Measurements from ENCODE around the gene ACAP3. TPM values are rescaled to one million over a fixed set of nuclear protein-coding genes. Genes with fewer than 3 reads are reported as not detected.

The ACAP3 gene
- total RNA-seq, 1 experiment from 2014 or later, result 28.1 TPM

DNA sequence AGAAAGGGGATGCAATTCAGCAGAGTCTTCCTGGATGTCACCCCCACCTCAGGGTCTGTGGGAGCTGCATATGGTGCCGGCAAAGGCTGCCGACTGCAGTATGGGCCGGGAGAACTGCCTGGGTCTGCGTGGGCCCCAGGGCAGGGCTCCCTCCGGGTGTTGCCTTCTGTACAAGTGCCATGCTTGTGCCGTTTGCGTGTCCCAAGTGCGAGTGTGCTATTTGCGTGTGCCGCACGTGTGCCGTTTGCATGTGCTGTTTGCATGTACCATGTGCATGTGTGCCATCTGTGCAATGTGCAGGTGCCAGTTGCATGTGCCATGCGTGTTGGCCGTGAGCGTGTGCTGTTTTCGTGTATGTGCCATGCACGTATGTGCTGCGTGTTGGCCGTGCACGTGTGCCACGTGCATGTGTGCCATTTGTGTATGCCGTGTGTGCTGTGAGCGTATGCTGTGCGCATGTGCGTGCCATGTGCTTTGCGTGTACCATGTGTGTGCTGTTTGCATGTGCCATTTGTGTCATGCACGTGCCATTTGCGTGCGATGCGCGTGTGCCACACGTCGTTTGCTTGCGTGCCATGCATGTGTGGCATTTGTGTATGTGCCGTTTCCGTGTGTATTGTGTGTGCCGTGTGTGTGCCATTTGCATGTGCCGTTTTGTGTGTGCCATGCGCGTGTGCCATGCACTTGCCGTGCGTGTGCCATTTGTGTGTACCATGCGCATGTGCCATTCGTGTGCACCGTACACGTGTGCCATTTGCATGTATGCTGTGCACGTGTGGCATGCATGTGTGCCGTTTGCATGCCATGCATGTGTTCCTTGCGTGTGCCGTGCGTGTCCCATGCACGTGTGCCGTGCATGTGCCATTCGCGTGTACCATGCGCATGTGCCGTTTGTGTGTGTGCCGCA lies 21.8 kb upstream of the ACAP3 start:
- Histone ChIP-seq H3K79me2 (ENCODE audit: low read length) (peaks cover 35% of the 10 kb centered on the region), H3K4me2 (ENCODE audit: low read depth, low read length, poor library complexity, severe bottlenecking) (peak overlapping the region; percentile 95), H3K27me3 (ENCODE audit: low read length) (no peaks in the 10 kb centered on the region), H3K4me3 (ENCODE audit: low read length) (peak overlapping the region; percentile 80; the same call in 1 of the 2 replicates), H3K4me1 (ENCODE audit: low read length) (peaks cover 75% of the 10 kb centered on the region), H3K36me3 (ENCODE audit: insufficient read depth, low read length) (no peaks in the 10 kb centered on the region; the same call in 1 of the 2 replicates), H4K20me1 (ENCODE audit: insufficient read depth, low read depth, low read length) (peaks cover 7% of the 10 kb centered on the region; the same call in 1 of the 2 replicates), H3K27ac (ENCODE audit: low read length) (peak overlapping the region; percentile 99), H3K9me2 (replicated peaks; ENCODE audit: insufficient read depth, low read length) (no peaks in the 10 kb centered on the region), H2AFZ (ENCODE audit: low read length) (no peak overlapping the region), H3K9ac (ENCODE audit: low read length) (peak overlapping the region; percentile 98), H3K9me3 (ENCODE audit: low read length) (no peaks in the 10 kb centered on the region)
- peak; percentile 73 for DNase-seq

GRCh38 chr1:1328254-1328653 lies 20.5 kb upstream of the ACAP3 start:
- Histone ChIP-seq H3K36me3 (ENCODE audit: insufficient read depth, low read length) (no peaks in the 10 kb centered on the region), H3K27me3 (ENCODE audit: low read length) (no peaks in the 10 kb centered on the region), H3K79me2 (ENCODE audit: low read length) (peaks cover 44% of the 10 kb centered on the region), H3K27ac (ENCODE audit: low read length) (peak overlapping the region; percentile 99), H2AFZ (ENCODE audit: low read length) (no peak overlapping the region), H4K20me1 (ENCODE audit: insufficient read depth, low read depth, low read length) (peaks cover 11% of the 10 kb centered on the region), H3K4me1 (ENCODE audit: low read length) (peaks cover 76% of the 10 kb centered on the region), H3K9me2 (replicated peaks; ENCODE audit: insufficient read depth, low read length) (no peaks in the 10 kb centered on the region), H3K4me3 (ENCODE audit: low read length) (peak overlapping the region; percentile 80), H3K4me2 (ENCODE audit: low read depth, low read length, poor library complexity, severe bottlenecking) (peak overlapping the region; percentile 95), H3K9me3 (ENCODE audit: low read length) (no peaks in the 10 kb centered on the region), H3K9ac (ENCODE audit: low read length) (peak overlapping the region; percentile 98)
- DNase-seq, result peak; percentile 83

GRCh38 chr1:1327291-1327690 lies 19.6 kb upstream of the ACAP3 start:
- H3K27me3 ChIP-seq (ENCODE audit: low read length), result no peaks in the 10 kb centered on the region

DNA sequence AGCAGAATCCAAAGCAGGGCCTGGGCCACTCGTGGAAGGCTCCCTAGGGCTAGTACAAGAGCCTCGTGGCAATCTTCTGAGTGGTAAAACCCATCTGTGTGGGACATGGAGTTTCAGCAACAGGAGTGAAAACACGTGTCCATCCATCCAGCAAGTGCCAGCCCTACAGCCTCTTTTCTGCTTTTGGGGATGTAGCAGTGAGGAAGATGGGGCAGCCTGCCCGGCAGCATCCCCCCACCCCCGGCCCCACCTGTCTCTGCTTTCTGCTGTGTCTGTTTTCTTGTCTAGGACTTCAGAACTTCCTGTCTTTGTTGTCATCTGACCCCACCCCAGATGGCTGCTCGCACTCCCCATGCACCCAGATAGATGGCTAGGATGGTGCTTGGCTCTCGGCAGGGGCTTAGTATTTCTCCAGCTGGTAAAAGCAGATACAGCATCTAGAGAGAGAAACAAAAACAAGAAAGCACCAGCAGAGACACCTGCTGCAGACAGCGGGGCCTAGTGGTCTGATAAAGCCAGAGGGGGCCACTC lies 18.4 kb upstream of the ACAP3 start:
- Histone ChIP-seq H2AFZ (ENCODE audit: low read length) (no peak overlapping the region), H3K4me3 (ENCODE audit: low read length) (peak overlapping the region; percentile 82), H3K4me2 (ENCODE audit: low read depth, low read length, poor library complexity, severe bottlenecking) (peak overlapping the region; percentile 91), H3K79me2 (ENCODE audit: low read length) (peaks cover 53% of the 10 kb centered on the region), H4K20me1 (ENCODE audit: insufficient read depth, low read depth, low read length) (peaks cover 25% of the 10 kb centered on the region), H3K36me3 (ENCODE audit: insufficient read depth, low read length) (no peaks in the 10 kb centered on the region), H3K27me3 (ENCODE audit: low read length) (no peaks in the 10 kb centered on the region), H3K4me1 (ENCODE audit: low read length) (peaks cover 71% of the 10 kb centered on the region), H3K27ac (ENCODE audit: low read length) (peak overlapping the region; percentile 92), H3K9me3 (ENCODE audit: low read length) (no peaks in the 10 kb centered on the region), H3K9ac (ENCODE audit: low read length) (peak overlapping the region; percentile 100), H3K9me2 (replicated peaks; ENCODE audit: insufficient read depth, low read length) (no peaks in the 10 kb centered on the region)
- DNase-seq, result peak; percentile 56

More at GRCh38 chr1:1327291-1327690, 19.6 kb upstream of the ACAP3 start:
- DNase-seq, result no peak
- Histone ChIP-seq H2AFZ (ENCODE audit: low read length) (no peak overlapping the region), H4K20me1 (ENCODE audit: insufficient read depth, low read depth, low read length) (peaks cover 16% of the 10 kb centered on the region), H3K79me2 (ENCODE audit: low read length) (peaks cover 50% of the 10 kb centered on the region), H3K27ac (ENCODE audit: low read length) (peak overlapping the region; percentile 99), H3K4me3 (ENCODE audit: low read length) (no peak overlapping the region; the same call in 1 of the 2 replicates), H3K36me3 (ENCODE audit: insufficient read depth, low read length) (no peaks in the 10 kb centered on the region), H3K9me3 (ENCODE audit: low read length) (no peaks in the 10 kb centered on the region), H3K4me2 (ENCODE audit: low read depth, low read length, poor library complexity, severe bottlenecking) (peak overlapping the region; percentile 95), H3K9me2 (replicated peaks; ENCODE audit: insufficient read depth, low read length) (no peaks in the 10 kb centered on the region), H3K4me1 (ENCODE audit: low read length) (peaks cover 76% of the 10 kb centered on the region), H3K9ac (ENCODE audit: low read length) (peak overlapping the region; percentile 100)

- no peaks in the 10 kb centered on the region for H3K36me3 ChIP-seq (ENCODE audit: insufficient read depth, low read length)
- peaks cover 31% of the 10 kb centered on the region for H4K20me1 ChIP-seq (ENCODE audit: insufficient read depth, low read depth, low read length)
- H3K4me3 ChIP-seq (ENCODE audit: low read length), result peak overlapping the region; percentile 82
- peak overlapping the region; percentile 100 for H3K9ac ChIP-seq (ENCODE audit: low read length)
- peak overlapping the region; percentile 92 for H3K27ac ChIP-seq (ENCODE audit: low read length)
- H3K9me2 ChIP-seq (replicated peaks; ENCODE audit: insufficient read depth, low read length), result no peaks in the 10 kb centered on the region
- peaks cover 65% of the 10 kb centered on the region for H3K4me1 ChIP-seq (ENCODE audit: low read length)
- H3K9me3 ChIP-seq (ENCODE audit: low read length), result no peaks in the 10 kb centered on the region
- no peak overlapping the region for H2AFZ ChIP-seq (ENCODE audit: low read length)
- H3K4me2 ChIP-seq (ENCODE audit: low read depth, low read length, poor library complexity, severe bottlenecking), result peak overlapping the region; percentile 91
- peak; percentile 62 for DNase-seq
- peaks cover 59% of the 10 kb centered on the region for H3K79me2 ChIP-seq (ENCODE audit: low read length)
- no peaks in the 10 kb centered on the region for H3K27me3 ChIP-seq (ENCODE audit: low read length)
Observed at GRCh38 chr1:1325288-1326074, 17.8 kb upstream of the ACAP3 start.

DNA sequence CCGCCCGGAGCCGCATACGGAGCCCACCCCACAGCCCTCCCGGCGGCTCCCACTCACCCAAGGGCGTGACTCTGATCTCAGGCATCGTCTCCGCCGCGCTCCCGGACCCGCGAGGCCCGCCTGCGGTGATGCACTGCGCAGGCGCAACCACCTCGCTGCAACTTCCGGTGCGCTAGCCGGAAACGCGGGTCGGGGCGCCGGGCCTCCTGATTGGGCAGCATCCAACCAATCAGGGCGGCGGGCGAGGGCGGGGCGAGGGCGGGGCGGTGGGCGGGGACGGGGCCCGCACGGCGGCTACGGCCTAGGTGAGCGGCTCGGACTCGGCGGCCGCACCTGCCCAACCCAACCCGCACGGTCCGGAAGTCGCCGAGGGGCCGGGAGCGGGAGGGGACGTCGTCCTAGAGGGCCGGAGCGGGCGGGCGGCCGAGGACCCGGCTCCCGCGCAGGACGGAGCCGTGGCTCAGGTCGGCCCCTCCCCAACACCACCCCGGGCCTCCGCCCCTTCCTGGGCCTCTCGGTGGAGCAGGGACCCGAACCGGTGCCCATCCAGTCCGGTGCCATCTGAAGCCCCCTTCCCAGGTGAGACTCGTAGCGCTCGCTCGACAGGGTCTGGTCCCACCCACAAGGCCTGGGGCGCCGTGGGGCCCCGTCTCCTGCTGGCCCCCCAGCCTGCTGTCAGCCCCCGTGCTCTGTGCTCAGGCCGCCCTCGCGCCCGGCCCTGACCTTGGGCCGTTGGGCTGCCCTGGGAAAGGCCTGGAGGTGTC lies 17.0 kb upstream of the ACAP3 start, which contains the start of the genes CPTP and INTS11:
CPTP (plus strand) TSS at position 279 of the 764 bp plus-strand sequence. CDS start 2,109 bp downstream, outside the sequence.
INTS11 (minus strand) TSS at position 137 of the 764 bp plus-strand sequence; CDS start at position 85, 52 bp downstream.
- Histone ChIP-seq H3K9ac (ENCODE audit: low read length) (peak within 1 kb of the TSS; percentile 100), H3K9me3 (ENCODE audit: low read length) (no peaks in the 10 kb centered on the region), H3K4me3 (ENCODE audit: low read length) (peak within 1 kb of the TSS; percentile 82), H3K27me3 (ENCODE audit: low read length) (no peaks in the 10 kb centered on the region), H3K27ac (ENCODE audit: low read length) (peak within 1 kb of the TSS; percentile 92), H3K79me2 (ENCODE audit: low read length) (peaks cover 64% of the 10 kb centered on the region), H4K20me1 (ENCODE audit: insufficient read depth, low read depth, low read length) (peaks cover 31% of the 10 kb centered on the region), H3K36me3 (ENCODE audit: insufficient read depth, low read length) (no peaks in the 10 kb centered on the region), H3K4me2 (ENCODE audit: low read depth, low read length, poor library complexity, severe bottlenecking) (peak within 1 kb of the TSS; percentile 91), H2AFZ (ENCODE audit: low read length) (no peak within 1 kb of the TSS), H3K9me2 (replicated peaks; ENCODE audit: insufficient read depth, low read length) (no peaks in the 10 kb centered on the region), H3K4me1 (ENCODE audit: low read length) (peaks cover 57% of the 10 kb centered on the region)
- peak; percentile 97 for DNase-seq

GRCh38 chr1:1324084-1324523 lies 16.4 kb upstream of the ACAP3 start:
- peak overlapping the region; percentile 82 for H3K4me3 ChIP-seq (ENCODE audit: low read length)
- H3K27ac ChIP-seq (ENCODE audit: low read length), result no peak overlapping the region
- H3K9ac ChIP-seq (ENCODE audit: low read length), result peak overlapping the region; percentile 97
- no peaks in the 10 kb centered on the region for H3K36me3 ChIP-seq (ENCODE audit: insufficient read depth, low read length)
- no peak for DNase-seq
- peaks cover 31% of the 10 kb centered on the region for H4K20me1 ChIP-seq (ENCODE audit: insufficient read depth, low read depth, low read length)
- H3K79me2 ChIP-seq (ENCODE audit: low read length), result peaks cover 67% of the 10 kb centered on the region
- no peak overlapping the region for H2AFZ ChIP-seq (ENCODE audit: low read length)
- peaks cover 51% of the 10 kb centered on the region for H3K4me1 ChIP-seq (ENCODE audit: low read length)
- H3K27me3 ChIP-seq (ENCODE audit: low read length), result no peaks in the 10 kb centered on the region
- no peaks in the 10 kb centered on the region for H3K9me2 ChIP-seq (replicated peaks; ENCODE audit: insufficient read depth, low read length)
- H3K9me3 ChIP-seq (ENCODE audit: low read length), result no peaks in the 10 kb centered on the region
- H3K4me2 ChIP-seq (ENCODE audit: low read depth, low read length, poor library complexity, severe bottlenecking), result peak overlapping the region; percentile 79
